Measurements from ENCODE around the gene MBD3L2B. TPM values are rescaled to one million over a fixed set of nuclear protein-coding genes. Genes with fewer than 3 reads are reported as not detected.

The MBD3L2B gene
- total and polyA plus RNA-seq, 7 donors = not detected

DNA sequence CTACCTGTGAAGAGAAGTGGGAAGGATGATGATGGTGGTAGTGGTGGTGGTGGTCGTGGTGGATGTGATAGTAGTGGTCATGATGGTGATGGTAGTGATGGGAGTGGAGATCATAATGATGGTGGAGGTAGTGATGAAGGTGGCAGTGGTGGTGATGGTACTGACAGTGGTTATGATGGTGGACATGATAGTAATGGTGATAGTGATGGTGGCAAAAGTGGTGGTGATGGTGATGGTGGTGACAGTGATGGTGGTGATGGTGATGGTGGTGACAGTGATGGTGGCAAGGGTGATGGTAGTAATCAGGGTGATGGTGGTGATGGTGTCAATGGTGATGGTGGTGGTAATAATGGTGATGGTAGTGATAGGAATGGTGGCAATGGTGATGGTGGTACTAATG, 26.2 kb downstream of the MBD3L2B start:
- Histone ChIP-seq H3K4me3 (no peak overlapping the region), H3K36me3 (ENCODE audit: insufficient read depth in 1 of 2, low read depth in 1 of 2) (no peaks in the 10 kb centered on the region), H3K27me3 (ENCODE audit: insufficient read depth in 3 of 3, low read length in 2 of 3) (no peaks in the 10 kb centered on the region), H3K9me3 (no peaks in the 10 kb centered on the region), H3K27ac (no peak overlapping the region), H3K4me1 (no peaks in the 10 kb centered on the region)
- 61 to 73% (median 63%) methylated on average over 1 of the region's 1 CpG for WGBS, 3 donors
- DNase-seq (no peak), ATAC-seq (no peak)
- no peak for TF ChIP-seq CTCF (IDR thresholded peaks at IDR 0.05)
- intact Hi-C loops (cut with DNase I) = no loop called here

DNA sequence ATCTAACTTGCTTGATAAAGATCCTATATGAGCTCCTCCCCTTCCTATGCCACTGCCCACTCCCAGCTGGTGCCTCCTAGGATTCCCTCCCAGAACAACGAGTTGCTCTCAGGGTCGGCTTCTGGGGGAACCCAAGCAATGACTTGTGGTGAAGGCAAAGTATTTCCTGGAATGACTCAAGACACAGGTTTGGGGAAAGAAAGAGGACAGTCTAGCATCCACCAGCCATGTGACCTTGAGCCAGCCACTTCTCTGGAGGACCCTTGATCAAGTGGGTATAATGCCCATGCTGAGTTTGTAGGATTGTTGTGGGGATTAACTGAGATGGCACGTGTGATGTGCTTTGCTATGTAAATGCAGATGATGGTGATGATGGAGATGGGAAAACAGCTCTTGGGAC, 33.0 kb downstream of the MBD3L2B start:
- DNase-seq (no peak), ATAC-seq (no peak)
- Histone ChIP-seq H3K9me3 (peaks cover 14% of the 10 kb centered on the region), H3K27ac (no peak overlapping the region), H3K4me1 (no peaks in the 10 kb centered on the region), H3K4me3 (no peak overlapping the region), H3K36me3 (ENCODE audit: insufficient read depth in 1 of 2, low read depth in 1 of 2) (no peaks in the 10 kb centered on the region), H3K27me3 (ENCODE audit: insufficient read depth in 3 of 3, low read length in 2 of 3) (no peaks in the 10 kb centered on the region)
- intact Hi-C loops (cut with DNase I) = no loop called here
- no peak for TF ChIP-seq CTCF (IDR thresholded peaks at IDR 0.05)
- 33 to 58% (median 40%) methylated on average over 3 of the region's 3 CpGs for WGBS, 3 donors

DNA sequence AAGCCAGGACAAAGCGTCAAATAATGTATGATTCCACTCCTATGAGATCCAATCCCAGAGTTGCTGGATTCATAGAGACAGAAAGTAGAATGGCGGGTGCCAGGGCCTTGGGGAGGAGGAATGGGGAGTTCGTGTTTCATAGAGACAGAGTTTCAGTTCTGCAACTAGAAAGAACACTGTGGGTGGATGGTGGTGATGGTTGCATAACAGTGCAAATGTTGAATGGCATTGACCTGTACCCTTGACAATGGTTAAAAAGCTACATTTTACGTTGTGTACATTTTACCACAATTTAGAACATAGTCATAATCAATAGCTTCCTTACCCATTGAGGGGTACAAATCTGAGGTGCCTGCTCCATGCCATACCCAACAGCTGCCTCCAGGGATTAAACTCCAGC, 33.4 kb downstream of the MBD3L2B start:
- no peak overlapping the region for H3K4me3 ChIP-seq
- no peak overlapping the region for H3K27ac ChIP-seq
- intact Hi-C loops (cut with DNase I) = no loop called here
- H3K9me3 ChIP-seq = peaks cover 14% of the 10 kb centered on the region
- no peaks in the 10 kb centered on the region for H3K4me1 ChIP-seq
- 51 to 53% (median 51%) methylated on average over 4 of the region's 4 CpGs for WGBS, 3 donors
- H3K36me3 ChIP-seq (ENCODE audit: insufficient read depth in 1 of 2, low read depth in 1 of 2) = no peaks in the 10 kb centered on the region
- ATAC-seq = no peak
- no peak for TF ChIP-seq CTCF (IDR thresholded peaks at IDR 0.05)
- no peak for DNase-seq
- no peaks in the 10 kb centered on the region for H3K27me3 ChIP-seq (ENCODE audit: insufficient read depth in 3 of 3, low read length in 2 of 3)

- H3K27me3 ChIP-seq (ENCODE audit: insufficient read depth in 3 of 3, low read length in 2 of 3) = no peaks in the 10 kb centered on the region
- intact Hi-C loops (cut with DNase I) = no loop called here
- H3K36me3 ChIP-seq (ENCODE audit: insufficient read depth in 1 of 2, low read depth in 1 of 2) = no peaks in the 10 kb centered on the region
- H3K9me3 ChIP-seq = peaks cover 14% of the 10 kb centered on the region
- ATAC-seq (no peak), DNase-seq (no peak)
- no peaks in the 10 kb centered on the region for H3K4me1 ChIP-seq
- no peak overlapping the region for H3K4me3 ChIP-seq
- TF ChIP-seq CTCF (IDR thresholded peaks at IDR 0.05) = no peak
- H3K27ac ChIP-seq = no peak overlapping the region
Measured at GRCh38 chr19:6983448-6983847, 37.8 kb downstream of the MBD3L2B start.

DNA sequence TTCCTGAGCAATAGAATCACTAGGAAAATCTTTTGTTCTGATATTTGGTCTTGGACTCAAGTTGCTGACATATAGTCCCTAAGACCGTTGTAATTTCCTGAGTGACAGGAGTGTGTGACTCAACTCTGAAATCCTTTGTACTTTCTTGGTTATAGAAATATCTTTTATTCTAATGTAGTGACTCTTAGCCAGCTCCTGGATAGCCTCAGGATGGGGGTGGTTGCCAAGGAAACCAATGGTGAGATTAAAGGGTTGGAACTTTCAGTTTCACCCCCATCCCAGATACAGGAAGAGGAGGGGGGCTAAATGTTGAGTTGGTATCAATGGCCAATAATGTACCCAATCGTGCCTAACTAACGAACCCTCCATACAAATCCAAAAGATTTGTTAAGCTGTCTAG, 41.8 kb downstream of the MBD3L2B start:
- no peak for ATAC-seq
- H3K36me3 ChIP-seq (ENCODE audit: insufficient read depth in 1 of 2, low read depth in 1 of 2) = no peaks in the 10 kb centered on the region
- no peaks in the 10 kb centered on the region for H3K27me3 ChIP-seq (ENCODE audit: insufficient read depth in 3 of 3, low read length in 2 of 3)
- intact Hi-C loops (cut with DNase I) = no loop called here
- no peak for DNase-seq
- H3K27ac ChIP-seq = no peak overlapping the region
- H3K4me3 ChIP-seq = no peak overlapping the region
- H3K4me1 ChIP-seq = no peaks in the 10 kb centered on the region
- WGBS, 3 donors = 67 to 72% (median 72%) methylated on average over 3 of the region's 3 CpGs
- peaks cover 18% of the 10 kb centered on the region for H3K9me3 ChIP-seq
- no peak for TF ChIP-seq CTCF (IDR thresholded peaks at IDR 0.05)
